AG08396 (cell line): ENCODE measurements around the gene SDS.

Source experiments
- DNase-seq: peaks from one replicate; pipeline ENCODE4 v3.0.0; 2012; ENCODE audit warnings: low spot score, mixed read lengths

The SDS gene

DNA sequence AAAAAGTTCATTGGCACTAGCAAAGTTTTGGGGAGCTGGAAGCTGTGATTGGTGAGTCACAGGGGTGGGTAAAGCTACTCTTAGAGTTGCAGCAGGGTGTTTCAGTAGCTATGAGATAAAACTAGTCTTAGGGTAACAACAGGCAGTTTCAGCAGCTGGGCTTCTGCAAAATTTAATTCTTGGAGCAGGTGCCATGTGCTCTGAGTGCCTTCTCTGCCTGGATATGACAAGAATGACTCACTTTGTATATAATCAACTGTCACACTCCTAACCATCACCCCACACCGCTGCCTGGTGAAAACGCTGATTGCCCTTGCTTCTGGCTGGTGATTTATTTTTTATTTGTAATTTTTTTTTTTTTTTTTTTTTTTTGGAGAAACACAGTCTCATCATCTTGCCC is 55.8 kb downstream of the SDS start:
- no peak for DNase-seq

DNA sequence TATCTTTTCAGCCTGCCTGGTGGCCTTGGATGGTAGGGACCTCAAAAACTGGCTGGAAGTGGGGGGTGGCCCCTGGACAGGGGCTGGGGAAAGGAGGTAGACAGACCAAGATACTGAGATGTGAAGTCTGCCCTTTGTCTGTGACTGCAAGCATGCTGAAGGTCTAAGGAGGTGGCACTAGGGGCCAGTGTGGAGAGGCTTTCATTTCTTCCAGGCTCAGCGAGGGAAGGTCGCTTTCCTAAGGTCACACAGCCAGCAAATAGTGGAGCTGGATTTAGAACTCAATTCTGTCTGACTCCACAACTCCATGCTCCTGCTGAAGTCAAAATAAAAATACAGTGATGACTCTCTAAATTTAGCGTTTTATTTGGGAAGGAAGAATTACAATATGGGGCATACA is 56.6 kb downstream of the SDS start:
- no peak for DNase-seq

DNA sequence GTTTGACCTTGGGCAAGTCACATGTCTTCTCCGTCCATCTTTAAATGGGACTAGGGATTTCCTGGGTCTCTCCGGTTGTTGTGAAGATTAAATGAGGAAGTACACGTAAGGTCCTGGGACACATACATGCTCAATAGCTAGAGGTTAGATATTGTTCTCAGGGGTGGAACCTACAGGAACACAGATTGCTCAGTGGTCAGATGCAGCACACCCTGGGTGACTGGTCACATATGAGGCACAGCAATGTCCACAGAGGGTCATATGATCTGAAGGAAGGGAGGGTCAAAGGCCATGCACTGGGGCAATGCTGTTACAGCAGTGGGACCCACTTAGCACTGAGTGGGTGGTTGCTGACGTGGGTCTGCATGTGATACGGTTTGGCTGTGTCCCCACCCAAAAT is 57.3 kb downstream of the SDS start:
- no peak for DNase-seq

GRCh38 chr12:113345318-113345717 is 58.4 kb downstream of the SDS start:
- no peak for DNase-seq
